CD4-positive, alpha-beta T cell treated with Interleukin-17A for 4 hours (primary cell): Measurements from ENCODE around the gene PRKCA.
A peak's percentile ranks its signal among the peaks of the same experiment; 100 is the strongest.

ENCODE experiments used
- DNase-seq: peaks from one replicate; pipeline ENCODE4 v3.0.0-alpha.2; 2020; ENCODE audit warnings: mixed read lengths

PRKCA gene

GRCh38 chr17:66495035-66495434 is 192.6 kb downstream of the PRKCA start:
- DNase-seq: no peak

GRCh38 chr17:66496306-66496705 is 193.9 kb downstream of the PRKCA start:
- no peak for DNase-seq

- DNase-seq: no peak
These were observed 196.2 kb downstream of the PRKCA start for GRCh38 chr17:66498580-66498979.

GRCh38 chr17:66506641-66507040 is 204.2 kb downstream of the PRKCA start:
- DNase-seq: no peak

- DNase-seq: peak; percentile 16
These were observed 204.9 kb downstream of the PRKCA start for GRCh38 chr17:66507103-66507923.

- no peak for DNase-seq
These were observed 205.8 kb downstream of the PRKCA start for GRCh38 chr17:66507982-66508760.

- peak; percentile 69 for DNase-seq
These were observed 206.8 kb downstream of the PRKCA start for GRCh38 chr17:66508896-66509844.

GRCh38 chr17:66509926-66510325 is 207.5 kb downstream of the PRKCA start:
- DNase-seq: no peak

- DNase-seq: no peak
These were observed 208.7 kb downstream of the PRKCA start for GRCh38 chr17:66511135-66511534.

GRCh38 chr17:66514227-66514806 is 211.9 kb downstream of the PRKCA start:
- no peak for DNase-seq

- DNase-seq: no peak
These were observed 213.6 kb downstream of the PRKCA start for GRCh38 chr17:66515974-66516373.

GRCh38 chr17:66517336-66518009 is 215.1 kb downstream of the PRKCA start:
- DNase-seq: no peak

GRCh38 chr17:66518108-66518507 is 215.7 kb downstream of the PRKCA start:
- no peak for DNase-seq

GRCh38 chr17:66518677-66519076 is 216.3 kb downstream of the PRKCA start:
- no peak for DNase-seq

- DNase-seq: no peak
These were observed 216.7 kb downstream of the PRKCA start for GRCh38 chr17:66519154-66519553.

GRCh38 chr17:66520999-66521398 is 218.6 kb downstream of the PRKCA start:
- DNase-seq: no peak

- DNase-seq: no peak
These were observed 220.3 kb downstream of the PRKCA start for GRCh38 chr17:66522591-66523272.

- DNase-seq: no peak
These were observed 221.2 kb downstream of the PRKCA start for GRCh38 chr17:66523378-66524200.

- DNase-seq: no peak
These were observed 222.5 kb downstream of the PRKCA start for GRCh38 chr17:66524877-66525276.

GRCh38 chr17:66525338-66525737 is 222.9 kb downstream of the PRKCA start:
- no peak for DNase-seq
